Measurements from ENCODE around the gene CFD.
"Not testable (repeated sequence)": the region's sequence is repeated elsewhere in the genome, so short reads cannot be mapped to it uniquely, and the experiment has no call there.

Gene CFD

GRCh38 chr19:825897-826644 is 33.4 kb upstream of the CFD start:
- peak; percentile 25 for DNase-seq

GRCh38 chr19:827314-827709 is 32.2 kb upstream of the CFD start:
- DNase-seq = no peak

- peak; percentile 88 for DNase-seq
These were observed 31.6 kb upstream of the CFD start, which contains the start of gene AZU1 for GRCh38 chr19:827710-828321. AZU1 (plus strand) TSS chr19:827837; CDS start chr19:827847, 10 bp downstream.

GRCh38 chr19:829129-829758 is 30.2 kb upstream of the CFD start:
- DNase-seq = no peak

- DNase-seq = no peak
These were observed 27.8 kb upstream of the CFD start for GRCh38 chr19:831407-832369.

GRCh38 chr19:834216-834615 is 25.2 kb upstream of the CFD start:
- no peak for DNase-seq

GRCh38 chr19:835210-835810 is 24.2 kb upstream of the CFD start:
- no peak for DNase-seq

- DNase-seq = peak; percentile 68
These were observed 18.8 kb upstream of the CFD start, which contains the start of gene PRTN3 for GRCh38 chr19:840519-841206. PRTN3 (plus strand) TSS chr19:840999; CDS start chr19:841009, 10 bp downstream.

GRCh38 chr19:842802-843179 is 16.7 kb upstream of the CFD start:
- not testable (repeated sequence) for DNase-seq

- peak; percentile 24 for DNase-seq
These were observed 16.2 kb upstream of the CFD start for GRCh38 chr19:843180-843835.

- DNase-seq = no peak
These were observed 15.5 kb upstream of the CFD start for GRCh38 chr19:843836-844545.

- DNase-seq = no peak
These were observed 14.9 kb upstream of the CFD start for GRCh38 chr19:844546-844971.

GRCh38 chr19:845707-846521 is 13.6 kb upstream of the CFD start:
- DNase-seq = no peak

GRCh38 chr19:848386-848921 is 11.0 kb upstream of the CFD start:
- no peak for DNase-seq

- not testable (repeated sequence) for DNase-seq
These were observed 10.3 kb upstream of the CFD start for GRCh38 chr19:849195-849594.

- DNase-seq = peak; percentile 49
These were observed 9.1 kb upstream of the CFD start for GRCh38 chr19:850221-850978.

- DNase-seq = no peak
These were observed 8.5 kb upstream of the CFD start for GRCh38 chr19:850979-851335.
